H54 (cell line): ENCODE results near the gene RAB25.

Source experiments
- DNase-seq: peaks from one replicate; pipeline ENCODE4 v3.0.0; 2011; ENCODE audit warnings: low spot score, mixed read lengths; ENCODE audit not compliant: insufficient read length
- FAIRE-seq: peaks from 3 replicates; lab custom pipeline; 2011; peaks lifted over from hg19 to GRCh38; lab: Jason Lieb, UNC
- POLR2A ChIP-seq: IDR thresholded peaks from 2 replicates; pipeline ENCODE4 v1.6.1; 2011; ENCODE audit warnings: low read depth, mild to moderate bottlenecking, low read length

Gene RAB25

GRCh38 chr1:156117414-156118176 lies 56.6 kb downstream of the RAB25 start:
- DNase-seq (no peak), FAIRE-seq (no peak)
- TF ChIP-seq POLR2A: no peak

GRCh38 chr1:156118177-156118868 lies 57.4 kb downstream of the RAB25 start:
- FAIRE-seq: no peak
- DNase-seq: no peak

GRCh38 chr1:156119503-156120209 lies 58.7 kb downstream of the RAB25 start:
- DNase-seq: no peak
- FAIRE-seq: no peak

More at GRCh38 chr1:156118177-156118868, 57.4 kb downstream of the RAB25 start:
- TF ChIP-seq POLR2A: no peak

More at GRCh38 chr1:156119503-156120209, 58.7 kb downstream of the RAB25 start:
- no peak for TF ChIP-seq POLR2A
